GM18519 (cell line): ENCODE data around the gene GRM1.

Experiments used
- ATAC-seq: cut with Tn5 transposase; IDR thresholded peaks from one replicate; pipeline ENCODE4 v1.9.1; 2021; ENCODE audit warnings: mild to moderate bottlenecking, moderate library complexity; ENCODE audit not compliant: unreplicated experiment, low FRiP score

The GRM1 gene

GRCh38 chr6:146095481-146095880, 66.6 kb downstream of the GRM1 start:
- no peak for ATAC-seq

- ATAC-seq, result no peak
Measured at GRCh38 chr6:146097586-146097985, 68.7 kb downstream of the GRM1 start.

- no peak for ATAC-seq
Measured at GRCh38 chr6:146100776-146101175, 71.9 kb downstream of the GRM1 start.

- ATAC-seq, result no peak
Measured at GRCh38 chr6:146103416-146104072, 74.7 kb downstream of the GRM1 start.

GRCh38 chr6:146106532-146106931, 77.7 kb downstream of the GRM1 start:
- ATAC-seq, result no peak

GRCh38 chr6:146110990-146111389, 82.1 kb downstream of the GRM1 start:
- no peak for ATAC-seq

- no peak for ATAC-seq
Measured at GRCh38 chr6:146111881-146112450, 83.1 kb downstream of the GRM1 start.

- no peak for ATAC-seq
Measured at GRCh38 chr6:146113084-146113623, 84.3 kb downstream of the GRM1 start.

GRCh38 chr6:146123616-146124015, 94.8 kb downstream of the GRM1 start:
- no peak for ATAC-seq

GRCh38 chr6:146127447-146128215, 98.8 kb downstream of the GRM1 start:
- no peak for ATAC-seq

- ATAC-seq, result no peak
Measured at GRCh38 chr6:146133866-146134265, 105.0 kb downstream of the GRM1 start.

GRCh38 chr6:146135167-146135566, 106.3 kb downstream of the GRM1 start:
- no peak for ATAC-seq

GRCh38 chr6:146146836-146147235, 118.0 kb downstream of the GRM1 start:
- no peak for ATAC-seq

GRCh38 chr6:146149770-146150169, 120.9 kb downstream of the GRM1 start:
- ATAC-seq, result no peak

GRCh38 chr6:146153040-146153758, 124.3 kb downstream of the GRM1 start:
- ATAC-seq, result peak; percentile 98

GRCh38 chr6:146154197-146154596, 125.3 kb downstream of the GRM1 start:
- ATAC-seq, result no peak

- no peak for ATAC-seq
Measured at GRCh38 chr6:146161664-146162063, 132.8 kb downstream of the GRM1 start.

GRCh38 chr6:146169872-146170271, 141.0 kb downstream of the GRM1 start:
- no peak for ATAC-seq

- ATAC-seq, result no peak
Measured at GRCh38 chr6:146177785-146178184, 148.9 kb downstream of the GRM1 start.

- no peak for ATAC-seq
Measured at GRCh38 chr6:146183831-146184230, 155.0 kb downstream of the GRM1 start.

- no peak for ATAC-seq
Measured at GRCh38 chr6:146184701-146185100, 155.8 kb downstream of the GRM1 start.
